GM12875 (cell line): ENCODE measurements around the gene TTC21A.

Source experiments
- H3K4me3 ChIP-seq: one replicate; pipeline ENCODE4 v1.5.1; 2011; ENCODE audit warnings: low read depth, low read length, control low read depth
- TF ChIP-seq, protein P1 (sequence below): IDR thresholded peaks from 2 replicates; pipeline ENCODE4 v1.5.1; 2011; ENCODE audit warnings: low read depth, mild to moderate bottlenecking, control low read depth, inconsistent platforms, low read length, moderate library complexity, borderline replicate concordance; ENCODE audit not compliant: insufficient read depth

Gene TTC21A

DNA sequence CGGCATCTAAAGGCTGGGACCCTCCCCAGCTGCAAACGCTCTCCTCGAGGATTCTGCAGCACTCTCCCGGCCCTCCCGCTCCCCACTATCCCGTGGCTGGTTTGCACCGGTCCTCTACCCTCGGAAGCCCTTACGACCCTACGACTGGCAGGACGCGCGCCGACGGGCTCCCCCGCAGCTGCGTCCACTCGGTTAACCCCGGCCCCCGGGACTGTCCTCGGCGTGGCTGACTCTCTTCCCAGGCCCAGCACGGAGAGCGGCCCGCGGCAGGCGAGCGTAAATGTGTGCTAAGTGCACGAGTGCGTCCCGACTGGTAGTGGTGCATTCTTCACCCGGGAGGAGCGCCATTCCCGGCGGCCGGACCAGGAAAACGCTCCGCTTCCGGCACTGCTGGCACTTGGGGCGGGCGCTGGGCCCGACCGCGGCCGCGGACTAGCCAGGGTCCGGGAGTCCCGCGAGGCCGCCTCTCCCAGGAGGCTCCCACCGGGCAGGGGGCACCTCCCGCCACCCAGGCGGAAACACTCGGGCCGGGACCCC is 561 bp upstream of the TTC21A start:
- TF ChIP-seq, protein P1, sequence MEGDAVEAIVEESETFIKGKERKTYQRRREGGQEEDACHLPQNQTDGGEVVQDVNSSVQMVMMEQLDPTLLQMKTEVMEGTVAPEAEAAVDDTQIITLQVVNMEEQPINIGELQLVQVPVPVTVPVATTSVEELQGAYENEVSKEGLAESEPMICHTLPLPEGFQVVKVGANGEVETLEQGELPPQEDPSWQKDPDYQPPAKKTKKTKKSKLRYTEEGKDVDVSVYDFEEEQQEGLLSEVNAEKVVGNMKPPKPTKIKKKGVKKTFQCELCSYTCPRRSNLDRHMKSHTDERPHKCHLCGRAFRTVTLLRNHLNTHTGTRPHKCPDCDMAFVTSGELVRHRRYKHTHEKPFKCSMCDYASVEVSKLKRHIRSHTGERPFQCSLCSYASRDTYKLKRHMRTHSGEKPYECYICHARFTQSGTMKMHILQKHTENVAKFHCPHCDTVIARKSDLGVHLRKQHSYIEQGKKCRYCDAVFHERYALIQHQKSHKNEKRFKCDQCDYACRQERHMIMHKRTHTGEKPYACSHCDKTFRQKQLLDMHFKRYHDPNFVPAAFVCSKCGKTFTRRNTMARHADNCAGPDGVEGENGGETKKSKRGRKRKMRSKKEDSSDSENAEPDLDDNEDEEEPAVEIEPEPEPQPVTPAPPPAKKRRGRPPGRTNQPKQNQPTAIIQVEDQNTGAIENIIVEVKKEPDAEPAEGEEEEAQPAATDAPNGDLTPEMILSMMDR, result no peak
- H3K4me3 ChIP-seq, result peak overlapping the region; percentile 94

DNA sequence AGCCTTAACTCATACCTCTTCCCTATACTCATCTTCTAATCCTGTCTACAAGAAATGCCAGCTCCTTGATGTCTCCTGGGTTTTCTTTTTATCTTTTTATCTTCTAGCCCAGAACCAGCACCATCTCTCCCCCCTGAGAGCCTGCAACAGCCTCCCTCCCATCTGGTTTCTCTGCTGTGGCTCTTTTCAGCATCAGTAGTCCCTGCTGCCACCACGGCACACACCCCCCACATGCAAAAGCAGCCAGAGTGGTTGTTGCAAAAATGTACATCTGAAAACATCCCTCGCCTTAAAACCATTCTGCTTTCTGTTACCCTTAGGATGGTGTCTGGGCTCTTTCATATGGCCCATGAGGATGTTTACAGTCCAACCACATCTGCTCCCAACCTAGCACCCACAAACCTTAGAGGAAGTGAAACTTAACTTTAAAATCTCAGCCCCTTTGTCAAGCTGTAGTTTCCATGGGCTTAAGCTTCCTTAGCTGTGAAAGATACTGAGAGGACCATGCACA is 775 bp downstream of the TTC21A start:
- peak overlapping the region; percentile 94 for H3K4me3 ChIP-seq
- TF ChIP-seq, protein P1, result no peak

DNA sequence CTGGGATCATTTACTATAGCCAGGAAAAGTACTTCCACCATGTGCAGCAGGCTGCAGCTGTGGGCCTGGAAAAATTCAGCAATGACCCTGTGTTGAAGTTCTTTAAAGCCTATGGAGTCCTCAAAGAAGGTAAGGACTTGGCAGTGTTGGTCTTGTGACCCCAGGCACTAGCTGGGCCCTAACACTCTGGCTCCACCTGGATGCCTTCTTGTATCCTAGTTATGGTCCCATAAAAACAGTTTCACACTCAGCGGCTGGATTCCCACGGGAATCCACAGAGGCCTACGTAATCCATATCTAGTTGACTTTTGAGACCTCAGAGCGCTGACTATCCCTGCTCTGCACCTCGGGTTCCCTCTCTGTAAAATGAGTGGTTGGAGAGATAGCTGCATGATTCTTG is 1.6 kb downstream of the TTC21A start:
- no peak overlapping the region for H3K4me3 ChIP-seq
- TF ChIP-seq, protein P1, result no peak

DNA sequence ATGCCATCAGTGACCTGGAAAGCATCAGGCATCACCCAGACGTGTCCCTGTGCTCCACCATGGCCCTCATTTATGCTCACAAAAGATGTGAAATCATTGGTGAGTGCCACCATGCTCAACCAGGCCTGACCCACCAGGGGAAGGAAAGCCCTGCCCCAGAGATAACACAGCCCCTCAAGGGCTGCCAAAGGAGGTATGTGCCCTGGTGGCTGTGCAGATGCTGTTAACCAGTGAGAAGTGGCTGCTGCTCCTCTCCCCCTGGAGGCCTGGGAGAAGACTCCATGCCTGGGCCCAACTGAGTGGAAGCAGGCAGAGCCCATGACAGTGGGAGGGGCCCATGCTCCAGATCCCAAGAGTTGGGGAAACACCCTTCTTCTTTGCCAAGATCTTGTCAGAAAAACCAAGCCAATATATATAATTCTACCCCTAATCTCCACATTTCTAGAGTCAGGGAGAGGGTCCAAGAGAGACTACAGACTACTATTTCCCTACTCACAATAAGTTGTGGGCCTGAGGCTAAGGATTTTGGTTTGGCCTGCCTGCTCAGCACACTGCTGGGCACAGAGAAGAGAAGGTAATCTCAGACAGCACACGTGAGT is 2.7 kb downstream of the TTC21A start:
- TF ChIP-seq, protein P1, result no peak
- H3K4me3 ChIP-seq, result no peak overlapping the region

DNA sequence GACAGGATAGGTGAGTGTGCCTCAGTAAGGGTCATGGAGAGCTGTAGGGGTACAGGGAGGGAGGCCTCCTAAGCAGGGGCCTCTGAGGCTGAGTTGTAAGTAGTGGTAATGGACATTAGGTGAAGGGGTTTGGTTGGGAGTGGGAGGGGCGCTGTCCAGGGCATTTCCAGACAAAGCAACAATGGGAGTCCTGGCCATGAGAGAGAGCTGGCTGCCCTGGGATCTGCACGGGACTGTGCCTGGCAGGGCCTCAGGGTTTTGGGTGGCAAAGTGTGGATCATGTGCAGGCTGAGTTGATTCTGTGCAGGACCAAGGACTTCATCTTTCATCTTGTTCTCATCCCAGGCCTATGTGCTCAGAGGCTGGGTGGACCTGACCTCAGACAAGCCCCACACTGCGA is 4.6 kb downstream of the TTC21A start:
- TF ChIP-seq, protein P1, result no peak

DNA sequence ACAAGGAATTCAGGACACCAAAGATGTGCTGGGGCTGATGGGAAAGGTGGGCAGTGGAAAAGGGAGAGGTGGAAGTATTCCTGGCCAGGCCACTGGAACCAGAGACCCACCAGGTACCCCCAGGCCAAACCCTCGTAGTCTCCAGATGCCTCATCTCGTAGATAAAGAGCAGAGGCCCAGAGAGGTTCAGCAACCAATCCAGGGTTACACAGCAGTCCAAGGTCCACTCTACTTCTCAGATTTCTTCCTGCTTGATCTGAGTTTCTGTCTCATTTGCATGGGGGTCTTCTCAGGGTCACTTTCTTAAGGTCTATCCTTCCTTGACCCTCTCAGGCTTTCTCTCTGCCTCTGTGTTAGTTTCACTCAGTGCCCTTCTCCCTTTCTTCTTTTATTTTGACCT is 5.1 kb downstream of the TTC21A start:
- no peak overlapping the region for H3K4me3 ChIP-seq
- TF ChIP-seq, protein P1, result no peak

More for the DNA sequence above, 4.6 kb downstream of the TTC21A start:
- H3K4me3 ChIP-seq, result no peak overlapping the region

DNA sequence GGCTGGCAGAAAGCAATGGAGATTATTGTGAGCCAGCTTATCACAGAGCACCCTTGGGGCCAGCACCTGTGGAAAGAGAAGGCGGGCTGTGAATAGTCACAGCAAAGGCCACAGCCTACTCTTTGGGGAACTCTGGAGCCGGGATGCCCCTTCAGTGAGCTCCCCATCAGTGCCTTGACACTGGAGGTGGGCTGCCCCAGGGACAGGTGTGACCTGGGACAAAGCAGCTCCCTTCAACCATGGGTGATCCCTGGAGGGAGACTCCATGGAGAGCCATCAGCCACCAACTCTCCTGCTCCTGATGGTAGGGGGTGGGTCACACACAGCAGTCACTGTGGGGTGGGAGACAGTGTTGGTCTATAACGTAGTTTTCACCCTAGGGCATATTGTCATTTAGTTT is 5.8 kb downstream of the TTC21A start:
- TF ChIP-seq, protein P1, result no peak
- no peak overlapping the region for H3K4me3 ChIP-seq
